IPS-11a (cell line): ENCODE measurements around the gene UTS2R.

ENCODE experiments used
- H3K4me3 ChIP-seq: one replicate; pipeline ENCODE4 v1.5.1; 2013; ENCODE audit warnings: low read depth, low read length, control low read depth

The UTS2R gene

GRCh38 chr17:82371333-82372248, at the start of gene UTS2R:
TSS of gene UTS2R (plus strand) at chr17:82371765. CDS start at chr17:82374325, 2,560 bp downstream.
- peak within 1 kb of the TSS; percentile 20 for H3K4me3 ChIP-seq

- no peak overlapping the region for H3K4me3 ChIP-seq
Observed at GRCh38 chr17:82321947-82322466, 49.6 kb upstream of the UTS2R start.

DNA sequence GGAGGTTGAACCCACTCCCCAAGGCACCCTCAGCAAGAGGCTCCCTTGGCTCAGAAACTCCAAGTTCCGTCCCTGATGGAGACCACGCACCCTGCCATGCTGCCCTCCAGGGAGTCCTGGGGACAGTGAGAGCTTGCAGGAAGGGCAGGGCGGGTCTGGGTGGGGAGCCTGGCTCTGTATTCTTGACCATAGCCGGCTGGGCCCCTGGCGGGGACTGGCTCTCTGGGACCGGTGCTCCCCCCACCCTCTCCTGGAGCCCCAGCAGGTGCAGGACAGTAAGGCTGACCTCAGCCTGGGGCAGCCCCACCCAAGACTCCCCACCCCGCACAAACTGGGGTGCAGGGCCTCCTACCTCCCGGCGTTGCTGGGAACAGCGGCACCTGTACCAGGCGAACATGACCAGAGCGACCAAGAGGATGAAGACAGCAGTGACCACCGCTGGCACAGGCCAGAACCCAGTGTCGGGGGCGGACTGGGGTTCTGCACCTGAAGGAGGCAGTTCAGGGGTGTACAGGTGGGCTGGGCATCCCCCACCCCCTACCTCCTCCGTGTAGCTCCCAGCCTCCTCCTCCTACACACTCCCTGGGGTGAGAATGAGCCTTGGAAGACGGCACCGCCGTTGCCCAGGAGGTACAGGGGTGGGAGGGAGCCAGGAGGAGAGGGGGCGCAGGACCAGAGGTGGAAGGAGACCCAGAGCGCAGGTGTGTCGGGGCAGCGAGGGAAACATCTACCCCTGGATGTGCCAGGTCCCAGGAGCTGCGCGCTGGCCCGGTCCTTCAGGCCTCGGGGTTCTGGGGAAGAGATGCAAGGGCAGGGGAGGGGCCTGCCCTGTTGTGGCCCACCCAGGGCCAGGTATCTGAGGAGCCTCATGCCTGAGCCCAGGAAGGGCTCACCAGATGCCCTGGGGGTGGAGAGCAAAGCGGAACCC, 48.8 kb upstream of the UTS2R start:
- no peak overlapping the region for H3K4me3 ChIP-seq

- H3K4me3 ChIP-seq: no peak overlapping the region
Observed at GRCh38 chr17:82323514-82324234, 47.9 kb upstream of the UTS2R start.

DNA sequence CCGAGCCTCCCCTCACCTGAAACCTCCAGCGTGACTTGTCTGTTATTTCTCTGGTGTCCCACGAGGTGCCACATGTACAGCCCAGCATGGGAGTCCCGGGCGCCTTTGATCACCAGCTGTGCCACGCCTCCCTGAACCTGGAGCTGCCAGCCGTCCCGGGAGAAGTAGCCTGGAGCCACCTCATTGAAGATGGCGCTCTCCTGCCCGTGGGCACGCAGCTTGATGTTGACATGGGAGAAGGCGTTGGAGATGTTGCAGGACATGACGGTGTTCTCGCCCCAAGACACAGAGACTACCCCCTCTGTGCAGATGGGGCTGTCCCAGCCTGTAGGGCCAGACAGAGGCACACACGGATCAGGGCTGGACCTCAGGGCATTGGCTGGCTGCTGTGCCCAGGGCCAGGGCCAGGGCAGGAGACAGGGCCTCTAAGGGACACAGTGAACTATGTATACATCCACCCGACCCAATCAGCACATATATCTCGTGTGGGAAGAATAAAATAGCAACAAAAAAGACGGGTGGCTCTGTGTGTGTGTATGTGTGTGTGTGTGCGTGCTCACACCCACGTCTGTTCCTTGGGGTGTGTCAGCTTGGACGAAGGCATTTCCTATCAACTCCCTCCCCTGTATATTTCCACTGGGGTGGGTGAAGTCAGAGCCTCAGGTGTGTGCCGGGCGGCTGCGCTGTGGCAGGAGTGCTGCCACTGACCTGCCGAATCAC, 46.8 kb upstream of the UTS2R start:
- no peak overlapping the region for H3K4me3 ChIP-seq

- no peak overlapping the region for H3K4me3 ChIP-seq
Observed at GRCh38 chr17:82325286-82326180, 46.0 kb upstream of the UTS2R start.

GRCh38 chr17:82327289-82327688, 44.3 kb upstream of the UTS2R start:
- no peak overlapping the region for H3K4me3 ChIP-seq

- H3K4me3 ChIP-seq: no peak overlapping the region
Observed at GRCh38 chr17:82327757-82328140, 43.8 kb upstream of the UTS2R start.

- H3K4me3 ChIP-seq: no peak overlapping the region
Observed at GRCh38 chr17:82328141-82328993, 43.2 kb upstream of the UTS2R start.

DNA sequence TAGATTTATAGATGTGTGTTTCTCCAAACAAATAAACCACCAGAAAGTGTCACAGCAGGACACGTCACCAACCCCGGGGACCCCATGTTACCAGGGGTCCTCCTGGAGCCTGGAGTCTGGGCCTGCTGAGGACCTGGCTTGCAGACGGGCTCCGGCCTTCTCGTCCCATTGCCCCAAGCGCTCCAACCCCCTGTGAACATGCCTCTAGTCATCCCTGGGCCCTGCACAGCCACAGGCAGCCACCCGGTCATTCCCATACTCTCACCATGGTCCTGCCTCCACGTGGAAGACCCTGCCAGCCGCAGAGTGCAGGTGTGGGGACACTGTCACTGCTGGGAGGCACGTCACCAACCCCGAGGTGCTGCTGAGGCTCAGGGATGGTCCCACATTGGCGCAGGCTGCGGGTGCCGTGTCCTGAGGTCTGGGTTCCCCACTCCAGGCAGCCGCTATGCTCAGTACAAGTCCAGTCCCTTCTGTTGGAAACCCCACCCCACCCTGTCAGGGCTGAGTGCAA, 42.5 kb upstream of the UTS2R start:
- no peak overlapping the region for H3K4me3 ChIP-seq

GRCh38 chr17:82329683-82330321, 41.8 kb upstream of the UTS2R start:
- H3K4me3 ChIP-seq: no peak overlapping the region

GRCh38 chr17:82330322-82331239, 41.0 kb upstream of the UTS2R start:
- H3K4me3 ChIP-seq: no peak overlapping the region

- H3K4me3 ChIP-seq: no peak overlapping the region
Observed at GRCh38 chr17:82331345-82331939, 40.1 kb upstream of the UTS2R start.

DNA sequence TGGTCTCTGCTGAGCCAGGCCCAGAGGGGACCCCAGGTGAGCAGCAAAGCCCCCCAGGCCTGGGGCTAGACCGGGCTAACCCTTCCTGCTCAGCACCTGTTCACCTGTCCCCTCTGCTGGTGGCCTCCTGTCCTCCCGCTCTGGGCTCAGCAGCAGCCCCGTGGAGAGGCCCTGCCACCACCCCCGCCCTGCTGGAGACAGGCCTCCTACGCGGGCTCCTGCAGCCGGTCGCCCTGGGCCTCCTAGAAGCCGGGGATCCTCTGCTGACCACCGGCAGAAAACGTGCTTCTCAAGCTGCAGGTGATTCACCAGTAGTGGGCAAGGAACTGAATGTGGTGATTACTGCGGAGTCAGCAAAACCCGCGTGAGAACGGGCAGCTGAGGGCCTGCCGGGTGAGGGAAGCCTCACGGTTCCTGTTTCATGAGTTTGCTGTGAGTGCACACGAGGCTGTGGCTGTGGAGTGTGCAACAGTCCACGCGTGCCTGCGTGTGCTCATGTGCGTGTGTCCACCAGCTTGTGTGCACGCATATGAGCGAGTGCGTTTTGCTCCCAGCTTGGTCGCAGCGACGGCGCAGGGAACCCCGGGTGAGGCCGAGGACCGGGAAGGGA, 38.8 kb upstream of the UTS2R start:
- no peak overlapping the region for H3K4me3 ChIP-seq

GRCh38 chr17:82333279-82334171, 38.0 kb upstream of the UTS2R start, which contains the start of gene SECTM1:
TSS of gene SECTM1 (minus strand) at chr17:82333766. CDS start at chr17:82327240, 6,526 bp downstream.
- peak within 1 kb of the TSS; percentile 13 for H3K4me3 ChIP-seq
